ENCODE data around the gene SNX24. TPM values are rescaled to one million over a fixed set of nuclear protein-coding genes. Genes with fewer than 3 reads are reported as not detected.

The SNX24 gene
- total RNA-seq, 1 experiment from 2014 or later: 23.5 TPM

DNA sequence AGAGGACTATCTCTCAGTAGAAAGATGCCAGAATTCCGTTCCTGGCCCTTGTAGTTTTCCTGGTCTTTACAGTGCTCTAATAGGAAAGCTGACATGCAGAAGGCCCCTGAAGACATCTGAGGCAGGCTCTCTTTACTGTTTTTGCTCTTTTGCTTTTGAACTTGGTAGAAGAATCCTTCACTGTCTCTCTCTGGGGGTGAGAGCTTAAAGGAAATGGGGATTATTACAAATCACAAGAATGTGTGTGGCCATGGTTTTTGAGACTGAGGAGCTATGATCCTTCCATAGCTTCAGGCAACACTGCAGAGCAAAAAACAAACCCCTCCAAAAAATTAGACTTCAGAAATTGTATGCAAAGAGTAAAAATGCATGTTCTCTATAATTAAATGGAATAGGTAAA, 102.0 kb downstream of the SNX24 start:
- no peak overlapping the region for H3K27ac Mint-ChIP-seq (ENCODE audit: unreplicated experiment)
- intact Hi-C loops (cut with micrococcal nuclease; ENCODE audit: unreplicated experiment): no loop called here
- no peaks in the 10 kb centered on the region for H3K9me3 Mint-ChIP-seq (ENCODE audit: low read depth, unreplicated experiment)
- no TSS peak for BruUV-seq (replicated peaks)
- peaks cover 8% of the 10 kb centered on the region for H3K4me1 Mint-ChIP-seq (ENCODE audit: low read depth, unreplicated experiment)
- no peaks in the 10 kb centered on the region for H3K27me3 Mint-ChIP-seq (ENCODE audit: unreplicated experiment)
- H3K36me3 Mint-ChIP-seq (ENCODE audit: insufficient read depth, unreplicated experiment): no peaks in the 10 kb centered on the region
- CTCF ChIA-PET: interaction anchor here (0.6 kb wide), 2 partner anchors 9 to 53 kb away, joined by 3 to 5 read pairs; no protein-coding TSS in a partner anchor
- TF ChIP-seq, protein P1, sequence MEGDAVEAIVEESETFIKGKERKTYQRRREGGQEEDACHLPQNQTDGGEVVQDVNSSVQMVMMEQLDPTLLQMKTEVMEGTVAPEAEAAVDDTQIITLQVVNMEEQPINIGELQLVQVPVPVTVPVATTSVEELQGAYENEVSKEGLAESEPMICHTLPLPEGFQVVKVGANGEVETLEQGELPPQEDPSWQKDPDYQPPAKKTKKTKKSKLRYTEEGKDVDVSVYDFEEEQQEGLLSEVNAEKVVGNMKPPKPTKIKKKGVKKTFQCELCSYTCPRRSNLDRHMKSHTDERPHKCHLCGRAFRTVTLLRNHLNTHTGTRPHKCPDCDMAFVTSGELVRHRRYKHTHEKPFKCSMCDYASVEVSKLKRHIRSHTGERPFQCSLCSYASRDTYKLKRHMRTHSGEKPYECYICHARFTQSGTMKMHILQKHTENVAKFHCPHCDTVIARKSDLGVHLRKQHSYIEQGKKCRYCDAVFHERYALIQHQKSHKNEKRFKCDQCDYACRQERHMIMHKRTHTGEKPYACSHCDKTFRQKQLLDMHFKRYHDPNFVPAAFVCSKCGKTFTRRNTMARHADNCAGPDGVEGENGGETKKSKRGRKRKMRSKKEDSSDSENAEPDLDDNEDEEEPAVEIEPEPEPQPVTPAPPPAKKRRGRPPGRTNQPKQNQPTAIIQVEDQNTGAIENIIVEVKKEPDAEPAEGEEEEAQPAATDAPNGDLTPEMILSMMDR (IDR thresholded peaks at IDR 0.05; ENCODE audit: unreplicated experiment): no peak
- no peak overlapping the region for H3K4me3 Mint-ChIP-seq (ENCODE audit: low read depth, unreplicated experiment)
- DNase-seq: no peak

DNA sequence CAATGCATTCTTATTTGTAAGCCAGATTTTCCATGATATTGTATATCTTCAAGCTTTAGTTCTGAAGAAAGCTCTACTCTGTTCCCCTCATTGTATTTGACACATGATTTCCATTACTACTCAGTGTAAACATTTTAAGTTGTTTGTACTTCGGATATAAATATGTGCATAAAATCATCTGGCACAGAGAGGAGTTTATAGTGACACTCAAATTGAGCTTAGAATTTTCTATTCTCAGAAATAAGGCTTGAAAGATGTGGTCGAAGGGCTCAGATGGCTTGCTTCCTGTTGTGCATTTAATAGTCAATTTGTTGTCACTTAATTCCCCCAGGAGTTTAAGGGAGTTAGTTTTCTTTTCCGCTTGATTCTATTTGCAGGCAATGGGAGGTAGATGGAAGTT, 102.4 kb downstream of the SNX24 start:
- TF ChIP-seq, protein P1 (IDR thresholded peaks at IDR 0.05; ENCODE audit: unreplicated experiment): no peak
- Mint-ChIP-seq H3K4me3 (ENCODE audit: low read depth, unreplicated experiment) (no peak overlapping the region), H3K4me1 (ENCODE audit: low read depth, unreplicated experiment) (peaks cover 8% of the 10 kb centered on the region), H3K36me3 (ENCODE audit: insufficient read depth, unreplicated experiment) (no peaks in the 10 kb centered on the region), H3K9me3 (ENCODE audit: low read depth, unreplicated experiment) (no peaks in the 10 kb centered on the region), H3K27me3 (ENCODE audit: unreplicated experiment) (no peaks in the 10 kb centered on the region), H3K27ac (ENCODE audit: unreplicated experiment) (no peak overlapping the region)
- DNase-seq: no peak
- no TSS peak for BruUV-seq (replicated peaks)
- intact Hi-C loops (cut with micrococcal nuclease; ENCODE audit: unreplicated experiment): no loop called here
- CTCF ChIA-PET: interaction anchor here (0.6 kb wide), 2 partner anchors 8 to 53 kb away, joined by 3 to 5 read pairs; no protein-coding TSS in a partner anchor

DNA sequence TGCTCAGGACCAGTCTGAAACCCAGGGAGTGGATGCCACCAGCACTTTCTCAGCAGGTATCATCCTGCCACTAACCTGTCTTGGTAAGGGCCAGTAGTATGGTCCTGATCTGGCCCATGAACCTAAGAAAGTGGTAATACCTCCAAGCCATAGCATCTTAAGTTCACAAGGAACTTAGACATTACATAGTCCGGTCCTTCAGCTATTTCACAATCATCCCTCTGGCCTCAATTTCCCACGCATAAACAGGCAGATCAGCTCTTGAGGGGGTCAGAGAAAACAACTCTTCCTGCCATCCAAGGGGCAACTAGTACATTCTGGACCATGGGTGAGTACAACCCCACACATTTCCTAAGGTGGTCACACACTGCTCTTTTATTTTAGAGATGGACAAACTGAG, 102.9 kb downstream of the SNX24 start:
- CTCF ChIA-PET: no interaction called here
- Mint-ChIP-seq H3K27me3 (ENCODE audit: unreplicated experiment) (no peaks in the 10 kb centered on the region), H3K4me1 (ENCODE audit: low read depth, unreplicated experiment) (peaks cover 8% of the 10 kb centered on the region), H3K4me3 (ENCODE audit: low read depth, unreplicated experiment) (no peak overlapping the region), H3K9me3 (ENCODE audit: low read depth, unreplicated experiment) (no peaks in the 10 kb centered on the region), H3K36me3 (ENCODE audit: insufficient read depth, unreplicated experiment) (no peaks in the 10 kb centered on the region), H3K27ac (ENCODE audit: unreplicated experiment) (no peak overlapping the region)
- DNase-seq: no peak
- BruUV-seq (replicated peaks): no TSS peak
- intact Hi-C loops (cut with micrococcal nuclease; ENCODE audit: unreplicated experiment): no loop called here
- TF ChIP-seq, protein P1 (IDR thresholded peaks at IDR 0.05; ENCODE audit: unreplicated experiment): no peak

DNA sequence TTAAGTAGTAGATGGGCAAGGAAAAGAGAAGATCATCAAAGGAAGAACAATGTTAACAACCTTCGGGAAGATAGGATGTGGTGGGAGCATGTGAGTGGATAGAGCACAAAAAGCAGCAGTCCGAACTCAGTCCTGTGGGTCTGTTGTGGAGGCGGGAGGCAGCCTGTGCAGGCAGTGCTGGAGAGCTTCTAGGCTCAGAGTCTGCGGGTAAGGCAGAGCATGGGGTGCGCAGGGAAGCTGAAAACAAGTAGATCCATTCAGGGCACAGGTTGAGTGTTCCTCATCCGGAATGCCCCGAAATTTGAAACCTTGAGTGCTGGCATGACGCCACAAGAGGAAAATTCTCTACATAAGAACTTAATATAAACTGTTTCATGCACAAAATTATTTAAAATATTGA, 106.2 kb downstream of the SNX24 start:
- H3K9me3 Mint-ChIP-seq (ENCODE audit: low read depth, unreplicated experiment): peaks cover 1% of the 10 kb centered on the region
- no peaks in the 10 kb centered on the region for H3K36me3 Mint-ChIP-seq (ENCODE audit: insufficient read depth, unreplicated experiment)
- no peak for DNase-seq
- no peak overlapping the region for H3K27ac Mint-ChIP-seq (ENCODE audit: unreplicated experiment)
- H3K27me3 Mint-ChIP-seq (ENCODE audit: unreplicated experiment): no peaks in the 10 kb centered on the region
- CTCF ChIA-PET: no interaction called here
- no peak overlapping the region for H3K4me3 Mint-ChIP-seq (ENCODE audit: low read depth, unreplicated experiment)
- peaks cover 8% of the 10 kb centered on the region for H3K4me1 Mint-ChIP-seq (ENCODE audit: low read depth, unreplicated experiment)
- TF ChIP-seq, protein P1 (IDR thresholded peaks at IDR 0.05; ENCODE audit: unreplicated experiment): no peak
- BruUV-seq (replicated peaks): no TSS peak
- intact Hi-C loops (cut with micrococcal nuclease; ENCODE audit: unreplicated experiment): no loop called here
